ENCODE measurements around the gene SETX.
A peak's percentile ranks its signal among the peaks of the same experiment; 100 is the strongest.

Gene SETX

GRCh38 chr9:132283165-132283564 lies 71.6 kb downstream of the SETX start:
- no peak for DNase-seq

GRCh38 chr9:132274861-132275260 lies 79.9 kb downstream of the SETX start:
- DNase-seq: no peak

- DNase-seq: peak; percentile 75
Measured at GRCh38 chr9:132269704-132270516, 84.9 kb downstream of the SETX start.

DNA sequence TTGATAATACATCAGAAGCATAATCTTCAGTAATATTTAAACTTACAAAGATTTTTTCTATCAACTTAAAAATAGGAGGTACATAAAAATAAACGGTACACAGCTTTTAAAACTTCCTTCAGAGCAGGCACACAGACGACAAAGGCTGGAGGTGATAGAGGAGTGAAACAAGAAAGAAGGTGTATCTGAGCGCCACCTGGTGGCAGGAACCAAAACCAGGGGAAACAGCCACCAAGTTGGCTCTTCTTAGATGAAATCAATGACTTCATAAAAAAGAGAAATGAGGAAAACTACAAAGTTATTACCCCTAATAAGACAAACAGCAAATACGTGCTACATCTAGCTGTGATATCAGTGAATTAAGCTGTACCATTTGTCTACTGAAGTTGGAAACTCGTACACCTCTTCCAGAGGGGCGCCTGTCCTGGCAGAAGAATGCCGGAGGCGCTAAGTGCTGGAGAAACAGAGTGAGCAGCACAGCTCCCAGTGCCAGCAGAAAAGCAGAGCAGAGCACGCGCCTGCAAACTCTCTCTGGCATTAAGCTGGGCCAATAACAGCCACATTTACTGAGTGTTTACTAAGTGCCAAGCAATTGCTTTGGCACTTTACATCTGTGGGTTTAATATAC lies 85.9 kb downstream of the SETX start:
- DNase-seq: peak; percentile 79

DNA sequence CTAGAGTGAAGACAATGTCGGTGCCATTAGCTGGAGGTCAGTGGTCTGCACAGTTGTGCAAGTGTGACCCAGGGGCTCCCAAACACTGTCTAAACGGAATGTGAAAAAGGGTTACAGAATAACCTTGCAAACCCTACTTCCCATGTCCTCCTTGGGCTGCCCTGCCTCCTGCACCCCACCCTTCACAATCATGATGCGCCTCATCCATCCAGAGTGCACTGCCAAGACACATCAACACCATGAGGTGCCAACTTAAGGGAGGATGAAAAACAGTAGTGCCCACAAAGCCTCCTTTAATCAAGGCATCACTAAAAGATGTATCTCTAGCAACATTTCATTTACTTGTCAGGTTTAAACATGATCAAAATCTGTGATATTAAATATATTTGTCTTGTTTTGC lies 87.1 kb downstream of the SETX start:
- DNase-seq: no peak

DNA sequence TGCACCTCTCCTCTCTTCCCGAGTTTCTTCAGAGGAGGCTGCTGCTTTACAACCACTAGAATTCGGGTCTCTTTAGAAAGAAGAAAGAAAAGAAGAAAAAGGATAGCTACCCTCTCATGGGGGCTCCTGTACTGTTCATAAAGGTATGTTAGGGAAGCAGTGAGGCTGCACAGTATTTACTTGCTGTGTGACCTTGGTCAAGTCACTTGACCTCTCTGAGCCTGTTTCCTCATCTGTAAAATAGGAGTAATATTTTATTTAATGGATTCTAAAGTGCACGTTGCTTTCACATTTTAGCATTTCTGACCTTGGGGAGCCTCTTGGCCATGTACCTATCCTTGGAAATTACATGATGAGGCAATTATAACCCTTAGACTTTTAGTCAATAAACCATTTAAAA lies 88.8 kb downstream of the SETX start:
- DNase-seq: no peak

DNA sequence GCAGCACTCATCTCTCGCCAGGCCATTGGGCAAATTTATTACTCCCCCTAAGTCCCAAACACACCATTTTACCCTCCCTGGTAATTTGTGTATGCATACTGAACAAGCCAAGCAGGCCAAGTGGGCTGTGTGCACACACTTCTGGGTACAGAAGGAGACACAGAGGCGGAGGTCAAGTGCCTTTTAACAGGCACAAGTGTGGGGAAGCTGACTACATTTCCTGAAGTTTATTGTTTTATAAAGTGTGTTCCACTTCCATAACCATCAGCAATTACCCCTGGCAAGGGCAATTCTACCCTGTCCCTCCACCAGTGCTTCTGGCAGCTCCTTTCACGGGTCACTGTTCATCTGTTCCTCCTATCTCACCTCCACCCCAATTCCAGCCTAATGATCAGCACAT lies 93.9 kb downstream of the SETX start:
- no peak for DNase-seq

DNA sequence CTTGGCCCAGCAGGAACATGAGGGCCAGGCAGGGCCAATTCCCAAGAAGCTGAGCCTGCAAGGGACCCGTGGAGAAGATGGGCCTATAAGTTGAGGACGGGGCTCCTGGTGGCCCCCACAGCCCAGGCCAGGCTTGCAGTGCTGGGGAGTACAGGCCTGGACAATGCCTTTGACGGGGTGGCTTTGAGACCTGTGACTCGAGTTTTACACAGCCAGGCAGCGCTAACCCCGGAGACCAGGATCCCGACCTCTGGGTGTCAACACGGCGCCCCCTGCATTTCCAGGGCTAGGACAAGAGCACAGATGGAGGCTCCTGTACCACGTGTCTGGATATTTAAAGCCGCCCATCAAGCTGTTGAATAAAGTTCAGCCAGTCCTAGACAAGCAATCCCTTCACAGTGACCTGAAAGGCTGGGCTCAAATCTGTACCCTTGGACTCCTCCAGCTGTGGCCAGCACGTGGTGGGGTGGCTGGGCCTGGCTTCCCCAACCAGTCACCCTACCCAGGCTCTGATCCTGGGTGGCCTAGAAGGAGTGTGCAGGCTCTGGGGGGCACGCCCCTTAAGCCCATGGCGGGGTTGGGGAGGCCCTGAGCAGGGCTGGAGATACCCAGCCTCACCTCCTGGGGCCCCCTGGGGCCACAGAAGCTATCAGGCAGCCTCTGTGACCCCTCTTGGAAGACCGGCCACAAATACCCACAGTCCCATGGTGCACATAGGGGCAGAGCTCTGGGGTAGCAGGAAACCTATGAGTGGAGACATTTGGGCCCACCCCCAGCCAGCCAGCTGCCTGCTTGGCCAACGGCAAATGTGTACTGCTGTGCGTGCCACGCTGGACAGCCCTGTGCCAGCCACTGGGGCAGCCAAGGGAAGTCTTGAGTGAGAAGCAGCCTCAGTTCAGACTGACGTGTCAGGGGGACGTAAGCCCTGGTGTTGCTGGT lies 104.2 kb downstream of the SETX start:
- DNase-seq: no peak

DNA sequence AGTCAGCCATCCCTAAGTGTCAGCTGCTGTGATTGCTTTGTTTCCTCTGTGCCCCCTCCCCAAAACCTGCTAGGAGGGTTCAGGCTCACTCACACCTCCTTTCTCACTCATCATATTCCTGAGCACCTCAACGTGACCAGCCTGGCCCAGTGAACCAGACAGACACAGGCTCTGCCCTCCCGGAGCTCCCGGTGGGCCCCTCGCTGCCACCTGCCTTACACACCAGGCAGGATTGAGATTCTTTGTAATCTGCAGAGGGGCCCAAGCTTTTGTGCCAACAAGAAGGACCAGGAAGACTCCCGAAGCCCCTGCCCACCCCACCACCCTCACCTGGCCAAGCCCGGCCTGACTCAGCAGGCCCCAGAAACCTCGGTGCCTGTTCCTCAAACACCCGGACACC lies 105.1 kb downstream of the SETX start:
- no peak for DNase-seq

DNA sequence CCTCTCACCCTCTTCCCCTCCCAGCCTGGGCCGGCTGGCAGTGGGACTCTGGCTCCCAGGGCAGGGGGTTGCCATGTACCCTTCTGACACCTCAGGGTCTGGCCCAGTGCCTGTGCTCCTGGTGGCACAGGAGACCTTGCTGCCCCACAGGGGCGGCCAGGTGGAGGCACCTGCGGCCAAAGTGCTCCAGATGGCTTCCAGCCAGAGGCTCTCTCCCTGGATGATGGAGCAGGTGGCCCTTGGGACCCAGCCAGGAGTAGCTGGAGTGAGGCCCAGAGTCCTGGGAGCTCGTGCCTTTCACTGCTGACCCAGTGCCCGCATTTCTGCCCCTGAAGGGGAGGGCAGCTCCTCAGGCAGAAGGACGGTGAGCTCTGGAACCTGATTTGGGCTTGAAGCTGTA lies 105.7 kb downstream of the SETX start:
- no peak for DNase-seq

DNA sequence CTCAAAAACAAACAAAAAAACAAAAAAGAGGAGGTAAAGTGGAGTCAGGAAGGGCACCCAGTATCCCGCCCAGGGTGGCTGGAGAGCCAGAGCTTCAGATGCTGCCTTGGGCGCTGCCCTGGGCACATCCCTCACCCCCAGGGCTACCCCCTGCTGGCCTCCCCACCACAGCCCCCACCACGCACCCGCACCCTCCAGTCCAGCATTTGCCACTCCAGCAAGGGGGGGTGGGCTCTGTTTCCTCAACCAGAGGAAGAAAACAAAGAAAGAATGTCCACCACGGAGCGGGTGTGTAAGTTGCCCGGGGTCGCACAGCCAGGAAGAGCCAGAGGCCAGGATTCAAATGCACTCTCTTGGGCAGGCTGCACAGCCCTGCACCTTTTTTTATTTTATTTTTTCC lies 106.8 kb downstream of the SETX start:
- no peak for DNase-seq

GRCh38 chr9:132245465-132245864 lies 109.3 kb downstream of the SETX start:
- no peak for DNase-seq

- no peak for DNase-seq
Measured at GRCh38 chr9:132244582-132245455, 110.0 kb downstream of the SETX start.

GRCh38 chr9:132243156-132244074 lies 111.4 kb downstream of the SETX start:
- DNase-seq: no peak

- DNase-seq: no peak
Measured at GRCh38 chr9:132242621-132243155, 112.1 kb downstream of the SETX start.

- no peak for DNase-seq
Measured at GRCh38 chr9:132241840-132242620, 112.8 kb downstream of the SETX start.

- no peak for DNase-seq
Measured at GRCh38 chr9:132241483-132241839, 113.3 kb downstream of the SETX start.

- peak; percentile 99 for DNase-seq
Measured at GRCh38 chr9:132240841-132241482, 113.8 kb downstream of the SETX start.

GRCh38 chr9:132239999-132240840 lies 114.6 kb downstream of the SETX start:
- DNase-seq: no peak

All from islet precursor cell (in vitro differentiated cells).